Liver (tissue), 9 donors: ENCODE results near the gene PTMS. TPM values are rescaled to one million over a fixed set of nuclear protein-coding genes. Genes with fewer than 3 reads are reported as not detected.

Experiments
- DNase-seq: peaks from one replicate; pipeline ENCODE4 v3.0.0-alpha.2; 2017; ENCODE audit warnings: low spot score
- H3K27ac ChIP-seq, 2 donors: one replicate each; pipeline ENCODE4 v1.7.0; 2013; ENCODE audit warnings: inconsistent platforms in 2 of 2, low read length in 2 of 2, control low read depth in 1 of 2, low read depth in 1 of 2, mild to moderate bottlenecking in 1 of 2
- H3K27me3 ChIP-seq, 4 donors: one replicate each; pipeline versions ENCODE4 v1.6.1 to v1.7.0; 2013; ENCODE audit warnings: low read length in 3 of 4, inconsistent platforms in 1 of 4, mild to moderate bottlenecking in 1 of 4, moderate library complexity in 1 of 4; ENCODE audit not compliant: control insufficient read depth in 4 of 4, insufficient read depth in 4 of 4
- H3K36me3 ChIP-seq, 4 donors: one replicate each; pipeline versions ENCODE4 v1.6.1 to v1.7.0; 2013; ENCODE audit warnings: low read length in 3 of 4, mild to moderate bottlenecking in 3 of 4, low read depth in 1 of 4, moderate library complexity in 1 of 4; ENCODE audit not compliant: control insufficient read depth in 4 of 4, insufficient read depth in 3 of 4
- H3K4me1 ChIP-seq, 4 donors: one replicate each; pipeline versions ENCODE4 v1.6.1 to v1.7.0; 2013; ENCODE audit warnings: low read length in 3 of 4, mild to moderate bottlenecking in 3 of 4, moderate library complexity in 1 of 4; ENCODE audit not compliant: control insufficient read depth in 4 of 4, insufficient read depth in 4 of 4
- H3K4me3 ChIP-seq, 3 donors: one replicate each; pipeline versions ENCODE4 v1.6.1 to v1.7.0; 2013; ENCODE audit warnings: low read length in 3 of 3, control low read depth in 1 of 3, low read depth in 1 of 3, mild to moderate bottlenecking in 1 of 3
- H3K9ac ChIP-seq, 2 donors: one replicate each; pipeline ENCODE4 v1.7.0; 2013; ENCODE audit warnings: low read length in 2 of 2, mild to moderate bottlenecking in 2 of 2, moderate library complexity in 2 of 2, control low read depth in 1 of 2, low read depth in 1 of 2
- H3K9me3 ChIP-seq, 4 donors: one replicate each; pipeline versions ENCODE4 v1.6.1 to v1.7.0; 2013; ENCODE audit warnings: low read length in 3 of 4; ENCODE audit not compliant: control insufficient read depth in 4 of 4
- EGR1 ChIP-seq, 2 donors: IDR thresholded peaks; 2 replicates each; pipeline ENCODE4 v1.6.1; 2016 to 2018; ENCODE audit warnings: antibody characterized with exemption in 2 of 2, low read depth in 2 of 2
- FOXA2 ChIP-seq: IDR thresholded peaks from 2 replicates; pipeline ENCODE4 v1.6.1; 2016; ENCODE audit warnings: antibody characterized with exemption
- GABPA ChIP-seq, 2 donors: IDR thresholded peaks in 1 of 2; conservative IDR thresholded peaks in 1 of 2; 2 replicates each; pipeline ENCODE4 v1.6.1; 2016; ENCODE audit warnings: antibody characterized with exemption in 2 of 2, mild to moderate bottlenecking in 1 of 2, moderate library complexity in 1 of 2
- HNF4A ChIP-seq, 2 donors: conservative IDR thresholded peaks; 2 replicates each; pipeline ENCODE4 v1.6.1; 2016; ENCODE audit warnings: antibody characterized with exemption in 2 of 2, mild to moderate bottlenecking in 2 of 2
- HNF4G ChIP-seq: IDR thresholded peaks from 2 replicates; pipeline ENCODE4 v1.6.1; 2016; ENCODE audit warnings: antibody characterized with exemption
- NR2F2 ChIP-seq: IDR thresholded peaks from 2 replicates; pipeline ENCODE4 v1.6.1; 2016; ENCODE audit warnings: antibody characterized with exemption
- RXRA ChIP-seq, 2 donors: IDR thresholded peaks; 2 replicates each; pipeline ENCODE4 v1.6.1; 2017 to 2018; ENCODE audit warnings: antibody characterized with exemption in 2 of 2, mild to moderate bottlenecking in 1 of 2
- SP1 ChIP-seq: IDR thresholded peaks from 2 replicates; pipeline ENCODE4 v1.6.1; 2018; ENCODE audit warnings: antibody characterized with exemption, mild to moderate bottlenecking
- YY1 ChIP-seq: IDR thresholded peaks from 2 replicates; pipeline ENCODE4 v1.6.1; 2016; ENCODE audit warnings: antibody characterized with exemption, mild to moderate bottlenecking
- WGBS: extraction: QIAGEN DNeasy Blood & Tissue Kit; methylation state at CpG from one replicate; pipeline ENCODE4 v1.1.7; 2013; 5-methylcytosine and 5-hydroxymethylcytosine counted together
- polyA plus RNA-seq, 2 donors: library from polyadenylated mRNA; stranded (reverse) in 1 of 2; unstranded in 1 of 2; fragments of 200-250 nt in 1 of 2; fragments of >200 nt in 1 of 2; fragmentation: Nextera tagmentation in 1 of 2; extraction: Ambion mirVana in 1 of 2; gene quantifications; one replicate each; pipeline versions ENCODE4 v1.2.1 to v1.2.3, GENCODE V29; 2013 to 2015
- total RNA-seq, 2 donors: library from RNA; depleted of rRNA; stranded (reverse); fragments of >200 nt; gene quantifications; one replicate each; pipeline ENCODE4 v1.2.3, GENCODE V29; 2014
- TF ChIP-seq, protein P1 (sequence below): IDR thresholded peaks from 2 replicates; pipeline ENCODE4 v1.6.1; 2016; ENCODE audit warnings: antibody characterized with exemption, mild to moderate bottlenecking
- TF ChIP-seq, protein P2 (sequence below): fragments of 150-350 bp; IDR thresholded peaks from 2 replicates; pipeline ENCODE4 v1.5.1; 2017; ENCODE audit warnings: improper control_type of control experiment, low read depth, low read length; ENCODE audit not compliant: missing input control
- TF ChIP-seq, protein P3 (sequence below): IDR thresholded peaks from 2 replicates; pipeline ENCODE4 v1.6.1; 2016; ENCODE audit warnings: antibody characterized with exemption
- TF ChIP-seq, protein P4 (sequence below): IDR thresholded peaks from 2 replicates; pipeline ENCODE4 v1.6.1; 2016; ENCODE audit warnings: antibody characterized with exemption
- donor health status: healthy.
- donor health status: healthy.
- donor health status: healthy.
- donor health status: healthy.
- donor health status: healthy.

Gene PTMS
- total and polyA plus RNA-seq, 4 donors, result 26.3 to 261 (median 104) TPM

DNA sequence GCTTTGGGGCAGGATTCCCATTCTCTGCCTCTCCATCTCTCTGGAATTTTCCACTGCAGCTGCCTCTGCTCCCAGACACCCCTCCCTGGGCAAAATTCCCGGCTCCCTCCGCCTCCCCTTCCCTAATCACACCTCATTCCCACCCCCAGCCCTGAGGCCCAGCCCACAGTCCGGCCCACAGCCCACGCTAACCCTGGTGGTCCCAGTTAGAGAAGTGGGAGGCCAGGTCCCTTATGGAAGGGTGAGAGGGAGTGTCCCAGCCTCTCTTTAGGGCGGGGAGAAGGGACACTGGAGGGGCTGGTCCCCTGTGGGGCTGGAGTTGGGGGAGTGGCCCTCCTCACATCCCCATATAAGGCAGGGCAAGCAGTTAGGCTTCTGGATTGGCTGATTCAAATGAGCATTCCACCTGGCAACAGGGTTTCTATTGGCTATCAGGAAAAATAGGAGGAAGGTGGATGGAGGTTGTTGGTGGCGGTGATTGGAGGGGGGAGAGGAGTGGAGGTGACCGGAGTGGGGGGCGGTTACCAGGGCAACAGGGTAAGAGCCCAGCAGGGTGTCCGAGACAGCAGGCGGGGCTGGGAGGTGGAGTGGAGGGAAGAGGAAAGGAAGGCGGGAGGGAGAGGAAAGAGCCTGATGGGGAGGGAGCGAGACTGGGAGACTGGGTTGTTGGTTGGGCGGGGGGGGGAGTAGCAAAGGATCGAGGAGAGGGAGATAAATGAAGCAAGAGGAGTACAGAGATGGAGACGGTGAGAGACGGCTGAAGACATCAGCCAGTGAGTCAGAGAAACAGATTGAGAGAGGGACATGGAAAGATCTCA lies 1.9 kb upstream of the PTMS start (continued):
- TF ChIP-seq, protein P1, sequence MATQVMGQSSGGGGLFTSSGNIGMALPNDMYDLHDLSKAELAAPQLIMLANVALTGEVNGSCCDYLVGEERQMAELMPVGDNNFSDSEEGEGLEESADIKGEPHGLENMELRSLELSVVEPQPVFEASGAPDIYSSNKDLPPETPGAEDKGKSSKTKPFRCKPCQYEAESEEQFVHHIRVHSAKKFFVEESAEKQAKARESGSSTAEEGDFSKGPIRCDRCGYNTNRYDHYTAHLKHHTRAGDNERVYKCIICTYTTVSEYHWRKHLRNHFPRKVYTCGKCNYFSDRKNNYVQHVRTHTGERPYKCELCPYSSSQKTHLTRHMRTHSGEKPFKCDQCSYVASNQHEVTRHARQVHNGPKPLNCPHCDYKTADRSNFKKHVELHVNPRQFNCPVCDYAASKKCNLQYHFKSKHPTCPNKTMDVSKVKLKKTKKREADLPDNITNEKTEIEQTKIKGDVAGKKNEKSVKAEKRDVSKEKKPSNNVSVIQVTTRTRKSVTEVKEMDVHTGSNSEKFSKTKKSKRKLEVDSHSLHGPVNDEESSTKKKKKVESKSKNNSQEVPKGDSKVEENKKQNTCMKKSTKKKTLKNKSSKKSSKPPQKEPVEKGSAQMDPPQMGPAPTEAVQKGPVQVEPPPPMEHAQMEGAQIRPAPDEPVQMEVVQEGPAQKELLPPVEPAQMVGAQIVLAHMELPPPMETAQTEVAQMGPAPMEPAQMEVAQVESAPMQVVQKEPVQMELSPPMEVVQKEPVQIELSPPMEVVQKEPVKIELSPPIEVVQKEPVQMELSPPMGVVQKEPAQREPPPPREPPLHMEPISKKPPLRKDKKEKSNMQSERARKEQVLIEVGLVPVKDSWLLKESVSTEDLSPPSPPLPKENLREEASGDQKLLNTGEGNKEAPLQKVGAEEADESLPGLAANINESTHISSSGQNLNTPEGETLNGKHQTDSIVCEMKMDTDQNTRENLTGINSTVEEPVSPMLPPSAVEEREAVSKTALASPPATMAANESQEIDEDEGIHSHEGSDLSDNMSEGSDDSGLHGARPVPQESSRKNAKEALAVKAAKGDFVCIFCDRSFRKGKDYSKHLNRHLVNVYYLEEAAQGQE, result peak; percentile 73

DNA sequence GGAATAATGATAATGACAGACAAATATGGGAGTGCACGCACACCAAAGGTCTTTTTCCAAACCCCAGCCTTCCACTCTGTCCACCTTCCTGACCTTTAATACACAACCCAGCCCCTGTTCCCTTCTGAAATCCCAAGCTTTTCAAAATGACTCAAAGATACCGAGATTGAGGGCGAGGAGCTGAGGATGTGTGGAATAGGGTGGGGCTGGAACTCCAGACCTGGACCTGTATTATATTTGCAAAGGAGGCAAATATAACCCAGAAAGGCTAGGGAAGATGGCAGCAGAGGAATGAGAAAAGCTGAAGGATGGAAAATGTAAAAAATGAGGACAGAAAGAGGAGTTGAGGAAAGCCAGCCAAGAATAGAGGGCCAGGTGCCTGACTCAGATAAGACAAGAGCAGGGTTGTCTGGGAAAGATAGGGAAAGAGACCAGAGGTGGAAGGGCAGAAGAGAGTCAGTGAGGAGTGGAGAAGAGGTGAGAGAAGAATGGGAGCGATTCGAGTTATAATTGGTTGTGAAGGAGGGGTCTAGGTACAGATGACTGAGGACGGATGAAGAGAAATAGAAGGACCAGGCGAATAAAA lies 1.0 kb upstream of the PTMS start:
- peak overlapping the region in 1 of 3 donors; percentile 65 for H3K4me3 ChIP-seq
- H3K4me1 ChIP-seq, result peaks cover 13 to 59% (median 50%) of the 10 kb centered on the region in 4 donors
- WGBS, result 46% methylated on average over 7 of the region's 7 CpGs
- H3K27me3 ChIP-seq, result no peaks in the 10 kb centered on the region
- H3K27ac ChIP-seq, result peak overlapping the region; percentile 88 to 93
- TF ChIP-seq, protein P2, sequence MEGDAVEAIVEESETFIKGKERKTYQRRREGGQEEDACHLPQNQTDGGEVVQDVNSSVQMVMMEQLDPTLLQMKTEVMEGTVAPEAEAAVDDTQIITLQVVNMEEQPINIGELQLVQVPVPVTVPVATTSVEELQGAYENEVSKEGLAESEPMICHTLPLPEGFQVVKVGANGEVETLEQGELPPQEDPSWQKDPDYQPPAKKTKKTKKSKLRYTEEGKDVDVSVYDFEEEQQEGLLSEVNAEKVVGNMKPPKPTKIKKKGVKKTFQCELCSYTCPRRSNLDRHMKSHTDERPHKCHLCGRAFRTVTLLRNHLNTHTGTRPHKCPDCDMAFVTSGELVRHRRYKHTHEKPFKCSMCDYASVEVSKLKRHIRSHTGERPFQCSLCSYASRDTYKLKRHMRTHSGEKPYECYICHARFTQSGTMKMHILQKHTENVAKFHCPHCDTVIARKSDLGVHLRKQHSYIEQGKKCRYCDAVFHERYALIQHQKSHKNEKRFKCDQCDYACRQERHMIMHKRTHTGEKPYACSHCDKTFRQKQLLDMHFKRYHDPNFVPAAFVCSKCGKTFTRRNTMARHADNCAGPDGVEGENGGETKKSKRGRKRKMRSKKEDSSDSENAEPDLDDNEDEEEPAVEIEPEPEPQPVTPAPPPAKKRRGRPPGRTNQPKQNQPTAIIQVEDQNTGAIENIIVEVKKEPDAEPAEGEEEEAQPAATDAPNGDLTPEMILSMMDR, result no peak
- no peak for TF ChIP-seq HNF4A (conservative IDR thresholded peaks at IDR 0.05)
- TF ChIP-seq, protein P3, sequence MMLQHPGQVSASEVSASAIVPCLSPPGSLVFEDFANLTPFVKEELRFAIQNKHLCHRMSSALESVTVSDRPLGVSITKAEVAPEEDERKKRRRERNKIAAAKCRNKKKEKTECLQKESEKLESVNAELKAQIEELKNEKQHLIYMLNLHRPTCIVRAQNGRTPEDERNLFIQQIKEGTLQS, result no peak
- no peak for TF ChIP-seq RXRA (IDR thresholded peaks at IDR 0.05)
- TF ChIP-seq, protein P4, sequence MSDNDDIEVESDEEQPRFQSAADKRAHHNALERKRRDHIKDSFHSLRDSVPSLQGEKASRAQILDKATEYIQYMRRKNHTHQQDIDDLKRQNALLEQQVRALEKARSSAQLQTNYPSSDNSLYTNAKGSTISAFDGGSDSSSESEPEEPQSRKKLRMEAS, result no peak
- no peak for TF ChIP-seq YY1
- no peak for TF ChIP-seq NR2F2
- no peak for TF ChIP-seq HNF4G
- no peak for TF ChIP-seq EGR1 (IDR thresholded peaks at IDR 0.05; ENCODE audit: low read depth in 2 of 2)
- TF ChIP-seq SP1, result no peak
- no peak for DNase-seq
- H3K36me3 ChIP-seq, result peaks cover 0 to 5% (median 3%) of the 10 kb centered on the region in 4 donors
- H3K9ac ChIP-seq, result no peak overlapping the region
- H3K9me3 ChIP-seq, result no peaks in the 10 kb centered on the region

DNA sequence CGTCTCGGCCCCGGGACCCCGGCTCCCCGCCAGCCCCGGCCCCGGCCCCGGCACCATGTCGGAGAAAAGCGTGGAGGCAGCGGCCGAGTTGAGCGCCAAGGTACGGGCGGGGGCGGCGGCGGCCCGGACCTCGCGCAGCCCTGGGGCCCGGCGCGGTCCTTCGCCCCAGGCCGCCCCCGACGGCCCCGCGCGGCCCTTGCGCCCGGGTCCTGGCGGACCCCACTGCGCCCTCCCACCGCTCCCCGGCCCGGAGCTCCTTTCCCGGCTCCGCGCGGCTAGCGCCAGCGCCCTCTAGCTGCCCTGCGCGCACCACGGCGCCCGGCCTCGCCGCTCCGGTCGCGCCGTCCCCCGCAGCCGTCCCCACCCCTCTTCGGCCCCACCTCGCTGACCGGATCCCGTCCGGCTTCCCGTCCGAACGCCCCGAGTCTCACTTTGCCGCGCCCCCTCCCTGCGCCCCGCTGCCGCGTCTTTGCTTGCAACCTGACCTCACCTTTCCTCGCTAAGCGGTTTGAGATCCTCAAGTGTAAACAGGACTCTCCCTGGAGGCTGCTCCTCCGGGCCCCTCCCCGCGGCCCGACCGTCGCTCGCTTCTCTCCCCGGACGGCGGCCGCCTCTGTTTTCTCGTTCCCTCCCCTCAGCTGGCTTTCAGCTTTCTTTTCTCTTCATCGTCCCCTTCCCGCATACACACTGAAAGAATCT lies 637 bp downstream of the PTMS start:
- TF ChIP-seq RXRA (IDR thresholded peaks at IDR 0.05), result no peak
- no peak for TF ChIP-seq GABPA (IDR thresholded peaks at IDR 0.05 in 1 of 2, conservative IDR thresholded peaks at IDR 0.05 in 1 of 2)
- TF ChIP-seq, protein P2, result peak; percentile 64
- no peak for TF ChIP-seq FOXA2
- Histone ChIP-seq H3K9ac (peak overlapping the region; percentile 68 to 94), H3K36me3 (peaks cover 0 to 6% (median 4%) of the 10 kb centered on the region in 4 donors), H3K9me3 (no peaks in the 10 kb centered on the region), H3K27me3 (no peaks in the 10 kb centered on the region), H3K27ac (peak overlapping the region; percentile 88 to 93), H3K4me1 (peaks cover 14 to 70% (median 49%) of the 10 kb centered on the region in 4 donors), H3K4me3 (peak overlapping the region; percentile 84 to 97 (median 86))
- peak; percentile 82 for DNase-seq
- under 1% methylated on average over 88 of the region's 88 CpGs for WGBS
